Testis (tissue), 3 donors: Measurements from ENCODE around the gene ZNF775. TPM values are rescaled to one million over a fixed set of nuclear protein-coding genes. Genes with fewer than 3 reads are reported as not detected.

Experiments used
- DNase-seq: peaks from one replicate; pipeline ENCODE4 v3.0.0-alpha.2; 2019
- H3K27ac ChIP-seq, 2 donors: fragments of 200-600 bp; sonication (generic); one replicate each; pipeline ENCODE4 v1.5.1; 2019
- H3K27me3 ChIP-seq: fragments of 200-600 bp; sonication (generic); one replicate; pipeline ENCODE4 v1.5.1; 2019
- H3K36me3 ChIP-seq: fragments of 200-600 bp; sonication (generic); one replicate; pipeline ENCODE4 v1.5.1; 2017; ENCODE audit warnings: low read depth; ENCODE audit errors: missing control alignments
- H3K4me1 ChIP-seq: fragments of 200-600 bp; sonication (generic); one replicate; pipeline ENCODE4 v1.5.1; 2019
- H3K4me3 ChIP-seq, 2 donors: fragments of 200-600 bp; sonication (generic); one replicate each; pipeline ENCODE4 v1.5.1; 2017 to 2019
- H3K9me3 ChIP-seq: fragments of 200-600 bp; sonication (generic); one replicate; pipeline ENCODE4 v1.5.1; 2017
- CTCF ChIP-seq, 3 experiments: fragments of 450-650 bp in 2 of 3; fragments of 200-600 bp in 1 of 3; sonication (generic) in 1 of 3; IDR thresholded peaks; one replicate each; pipeline ENCODE4 v1.5.1; 2016 to 2019; ENCODE audit warnings: antibody characterized with exemption in 3 of 3, mild to moderate bottlenecking in 2 of 3, moderate library complexity in 1 of 3
- POLR2A ChIP-seq: fragments of 450-650 bp; IDR thresholded peaks from one replicate; pipeline ENCODE4 v1.6.1; 2017; ENCODE audit warnings: antibody characterized with exemption, mild to moderate bottlenecking, moderate library complexity
- WGBS, 2 donors: methylation state at CpG; one replicate each; pipeline ENCODE4 v1.1.5; 2018; 5-methylcytosine and 5-hydroxymethylcytosine counted together
- intact Hi-C: fragments of 100-400 bp; cut with DNase I; formaldehyde crosslinking; loops from one replicate; pipeline ENCODE4 v1.15.1; 2023; ENCODE audit warnings: low total_unique reads
- polyA plus RNA-seq: library from polyadenylated mRNA; stranded (reverse); fragments of 350-450 nt; fragmentation: Illumina TruSeq; extraction: RNeasy Lipid Tissue Mini Kit (QIAGEN cat#74804); gene quantifications from one replicate; pipeline ENCODE4 v1.2.3, GENCODE V29; 2014; ENCODE audit warnings: low read depth, low replicate concordance; ENCODE audit not compliant: insufficient read depth
- total RNA-seq, 2 donors: library from RNA; depleted of rRNA; stranded (reverse); fragments of >200 nt; gene quantifications; one replicate each; pipeline ENCODE4 v1.2.3, GENCODE V29; 2016

The ZNF775 gene
- total and polyA plus RNA-seq, 3 donors from 2014 or later, result 5.2 to 14.1 (median 11.0) TPM

GRCh38 chr7:150431839-150432658, 52.9 kb downstream of the ZNF775 start:
- Histone ChIP-seq H3K4me3 (no peak overlapping the region), H3K27ac (no peak overlapping the region), H3K27me3 (no peaks in the 10 kb centered on the region), H3K4me1 (peaks cover 5% of the 10 kb centered on the region), H3K36me3 (no peaks in the 10 kb centered on the region), H3K9me3 (no peaks in the 10 kb centered on the region)
- 92 to 95% methylated on average over 7 of the region's 7 CpGs for WGBS, 2 donors
- intact Hi-C loops, result no loop called here
- no peak for DNase-seq
- TF ChIP-seq CTCF (IDR thresholded peaks at IDR 0.05) (no peak), POLR2A (no peak)

- no peaks in the 10 kb centered on the region for H3K27me3 ChIP-seq
- H3K27ac ChIP-seq, result no peak overlapping the region
- no peak for TF ChIP-seq CTCF (IDR thresholded peaks at IDR 0.05)
- no peak for TF ChIP-seq POLR2A
- intact Hi-C loops, result no loop called here
- 75 to 76% methylated on average over 14 of the region's 14 CpGs for WGBS, 2 donors
- H3K4me3 ChIP-seq, result no peak overlapping the region
- no peak for DNase-seq
- no peaks in the 10 kb centered on the region for H3K36me3 ChIP-seq
- H3K4me1 ChIP-seq, result peaks cover 5% of the 10 kb centered on the region
- H3K9me3 ChIP-seq, result no peaks in the 10 kb centered on the region
Observed at GRCh38 chr7:150432915-150433892, 54.1 kb downstream of the ZNF775 start.

GRCh38 chr7:150434240-150434639, 55.1 kb downstream of the ZNF775 start:
- DNase-seq, result no peak
- 84 to 91% methylated on average over 8 of the region's 8 CpGs for WGBS, 2 donors
- H3K4me3 ChIP-seq, result no peak overlapping the region
- TF ChIP-seq POLR2A, result no peak
- no peak for TF ChIP-seq CTCF (IDR thresholded peaks at IDR 0.05)
- H3K4me1 ChIP-seq, result no peaks in the 10 kb centered on the region
- no peaks in the 10 kb centered on the region for H3K9me3 ChIP-seq
- intact Hi-C loops, result no loop called here
- H3K36me3 ChIP-seq, result no peaks in the 10 kb centered on the region
- H3K27me3 ChIP-seq, result no peaks in the 10 kb centered on the region
- H3K27ac ChIP-seq, result no peak overlapping the region

- H3K4me3 ChIP-seq, result no peak overlapping the region
- 77 to 78% methylated on average over 4 of the region's 4 CpGs for WGBS, 2 donors
- intact Hi-C loops, result no loop called here
- TF ChIP-seq POLR2A (no peak), CTCF (IDR thresholded peaks at IDR 0.05) (no peak)
- no peak for DNase-seq
- no peaks in the 10 kb centered on the region for H3K36me3 ChIP-seq
- no peaks in the 10 kb centered on the region for H3K27me3 ChIP-seq
- H3K4me1 ChIP-seq, result no peaks in the 10 kb centered on the region
- H3K9me3 ChIP-seq, result no peaks in the 10 kb centered on the region
- H3K27ac ChIP-seq, result no peak overlapping the region
Observed at GRCh38 chr7:150435047-150435389, 55.9 kb downstream of the ZNF775 start.
